H1 (cell line): ENCODE data around the gene CH25H. TPM values are rescaled to one million over a fixed set of nuclear protein-coding genes. Genes with fewer than 3 reads are reported as not detected.

Experiments used
- CTCF ChIA-PET: fragments of 300-600 bp; sonication (Branson Sonifier 250); formaldehyde crosslinking; loops from one replicate; lab custom pipeline; 2021; ENCODE audit not compliant: partially characterized antibody; lab: Charles Lee
- POLR2A ChIA-PET: fragments of 300-600 bp; sonication (Branson Sonifier 250); formaldehyde crosslinking; loops from one replicate; lab custom pipeline; 2021; ENCODE audit warnings: inconsistent platforms; ENCODE audit not compliant: partially characterized antibody; lab: Charles Lee
- DNase-seq, 2 experiments: peaks; one replicate each; pipeline versions ENCODE4 v3.0.0 to v3.0.0-alpha.2; 2010 to 2022; ENCODE audit warnings: low spot score in 2 of 2, low read depth in 1 of 2, mixed read lengths in 1 of 2
- FAIRE-seq: peaks from 2 replicates; lab custom pipeline; 2011; peaks lifted over from hg19 to GRCh38; lab: Jason Lieb, UNC
- H2AFZ ChIP-seq: 2 replicates; pipeline ENCODE4 v1.8.1; 2012; ENCODE audit warnings: low read length, inconsistent platforms
- H2AK5ac ChIP-seq: 2 replicates; pipeline ENCODE4 v1.6.1; 2013; ENCODE audit warnings: low read depth, low read length
- H2BK120ac ChIP-seq: replicated peaks from 2 replicates; pipeline ENCODE3; 2013; ENCODE audit warnings: low read depth, low read length, inconsistent platforms
- H2BK12ac ChIP-seq: 2 replicates; pipeline ENCODE4 v1.6.1; 2013; ENCODE audit warnings: low read depth, low read length
- H2BK15ac ChIP-seq: 2 replicates; pipeline ENCODE4 v1.6.1; 2013; ENCODE audit warnings: low read length
- H2BK20ac ChIP-seq: 2 replicates; pipeline ENCODE4 v1.6.1; 2013; ENCODE audit warnings: low read length
- H2BK5ac ChIP-seq: 2 replicates; pipeline ENCODE4 v1.6.1; 2013; ENCODE audit warnings: low read depth, low read length
- H3K14ac ChIP-seq: 2 replicates; pipeline ENCODE4 v1.6.1; 2013; ENCODE audit warnings: inconsistent platforms; ENCODE audit not compliant: insufficient read length
- H3K18ac ChIP-seq: 2 replicates; pipeline ENCODE4 v1.6.1; 2013; ENCODE audit warnings: low read length; ENCODE audit errors: extremely low read depth
- H3K23ac ChIP-seq: 2 replicates; pipeline ENCODE4 v1.6.1; 2013; ENCODE audit warnings: inconsistent platforms; ENCODE audit not compliant: insufficient read length
- H3K23me2 ChIP-seq: 2 replicates; pipeline ENCODE4 v1.6.1; 2013; ENCODE audit warnings: low read depth, low read length
- H3K27ac ChIP-seq: 2 replicates; pipeline ENCODE4 v1.6.1; 2011; ENCODE audit warnings: low read depth, low read length, inconsistent platforms
- H3K27me3 ChIP-seq, 4 experiments: replicated peaks in 1 of 4; 1 replicate in 1 of 4; 2 replicates in 3 of 4; pipeline versions ENCODE4 v1.6.1 to v1.8.1; 2011 to 2013; ENCODE audit warnings: low read length in 3 of 4, mild to moderate bottlenecking in 3 of 4, inconsistent platforms in 2 of 4, mixed read lengths in 2 of 4, moderate library complexity in 1 of 4; ENCODE audit not compliant: control insufficient read depth in 3 of 4, insufficient read depth in 3 of 4; ENCODE audit errors: extremely low read depth in 1 of 4
- H3K36me3 ChIP-seq, 4 experiments: 2 replicates each; pipeline versions ENCODE4 v1.6.1 to v1.8.1; 2011 to 2013; ENCODE audit warnings: mild to moderate bottlenecking in 4 of 4, low read length in 3 of 4, moderate library complexity in 2 of 4, control low read depth in 1 of 4, inconsistent platforms in 1 of 4; ENCODE audit not compliant: insufficient read depth in 4 of 4, control insufficient read depth in 2 of 4
- H3K4ac ChIP-seq: replicated peaks from 2 replicates; pipeline ENCODE3; 2013; ENCODE audit warnings: low read length, low read depth, mixed read lengths, inconsistent platforms; ENCODE audit not compliant: insufficient read length
- H3K4me1 ChIP-seq, 4 experiments: replicated peaks in 1 of 4; 1 replicate in 1 of 4; 2 replicates in 3 of 4; pipeline versions ENCODE4 v1.6.1 to v1.8.1; 2011 to 2013; ENCODE audit warnings: low read length in 3 of 4, inconsistent platforms in 2 of 4, mixed read lengths in 1 of 4; ENCODE audit not compliant: insufficient read depth in 4 of 4, control insufficient read depth in 3 of 4
- H3K4me2 ChIP-seq, 2 experiments: 2 replicates each; pipeline versions ENCODE4 v1.6.1 to v1.8.1; 2011 to 2013; ENCODE audit warnings: low read depth in 2 of 2, low read length in 2 of 2, control low read depth in 1 of 2, inconsistent platforms in 1 of 2, mild to moderate bottlenecking in 1 of 2; ENCODE audit not compliant: insufficient read depth in 1 of 2
- H3K4me3 ChIP-seq, 4 experiments: fragments of 200-600, 300-600 bp in 1 of 4; sonication (generic), shearing (Covaris generic), sonication (Bioruptor Twin) in 1 of 4; 2 replicates each; pipeline versions ENCODE4 v1.5.1 to v1.8.1; 2011 to 2016; ENCODE audit warnings: low read length in 4 of 4, low read depth in 3 of 4, control low read depth in 2 of 4, inconsistent platforms in 2 of 4, mild to moderate bottlenecking in 2 of 4, mixed read lengths in 1 of 4, moderate library complexity in 1 of 4; ENCODE audit not compliant: insufficient read depth in 2 of 4; ENCODE audit errors: extremely low read depth in 1 of 4
- H3K56ac ChIP-seq: replicated peaks from 2 replicates; pipeline ENCODE3; 2013; ENCODE audit warnings: low read depth, mild to moderate bottlenecking, mixed read lengths, low read length, inconsistent platforms; ENCODE audit not compliant: insufficient read length
- H3K79me1 ChIP-seq: 2 replicates; pipeline ENCODE4 v1.6.1; 2013; ENCODE audit warnings: low read depth, low read length, control low read depth
- H3K79me2 ChIP-seq, 2 experiments: 2 replicates each; pipeline versions ENCODE4 v1.6.1 to v1.8.1; 2012 to 2013; ENCODE audit warnings: low read length in 2 of 2, mild to moderate bottlenecking in 2 of 2, inconsistent platforms in 1 of 2; ENCODE audit not compliant: insufficient read depth in 2 of 2, control insufficient read depth in 1 of 2
- H3K9ac ChIP-seq, 4 experiments: replicated peaks in 1 of 4; 1 replicate in 1 of 4; 2 replicates in 3 of 4; pipeline versions ENCODE4 v1.6.1 to v1.8.1; 2011 to 2013; ENCODE audit warnings: low read depth in 3 of 4, low read length in 3 of 4, control low read depth in 2 of 4, mild to moderate bottlenecking in 2 of 4, moderate library complexity in 2 of 4, inconsistent platforms in 1 of 4; ENCODE audit errors: extremely low read depth in 1 of 4
- H3K9me3 ChIP-seq, 2 experiments: 2 replicates each; pipeline versions ENCODE4 v1.6.1 to v1.8.1; 2012 to 2013; ENCODE audit warnings: mild to moderate bottlenecking in 2 of 2, moderate library complexity in 2 of 2, control low read depth in 1 of 2, inconsistent platforms in 1 of 2, low read depth in 1 of 2, low read length in 1 of 2, mixed read lengths in 1 of 2; ENCODE audit not compliant: insufficient read depth in 2 of 2
- H4K20me1 ChIP-seq, 2 experiments: replicated peaks in 1 of 2; 2 replicates each; pipeline versions ENCODE3 to v1.8.1; 2011 to 2013; ENCODE audit warnings: inconsistent platforms in 2 of 2, low read length in 2 of 2, mild to moderate bottlenecking in 1 of 2; ENCODE audit not compliant: insufficient read depth in 2 of 2, control insufficient read depth in 1 of 2
- H4K5ac ChIP-seq: 2 replicates; pipeline ENCODE4 v1.6.1; 2013; ENCODE audit warnings: low read length, low read depth, mixed read lengths, inconsistent platforms; ENCODE audit not compliant: insufficient read length
- H4K8ac ChIP-seq: 2 replicates; pipeline ENCODE4 v1.8.0; 2013; ENCODE audit warnings: mild to moderate bottlenecking, moderate library complexity, low read length, inconsistent platforms; ENCODE audit not compliant: insufficient read depth; ENCODE audit errors: extremely low read depth
- H4K91ac ChIP-seq: replicated peaks from 2 replicates; pipeline ENCODE3; 2013; ENCODE audit warnings: low read length, mixed read lengths, inconsistent platforms; ENCODE audit not compliant: insufficient read length
- BCL11A ChIP-seq, 2 experiments: IDR thresholded peaks; one replicate each; pipeline ENCODE4 v1.6.1; 2011; ENCODE audit warnings: low read depth in 2 of 2, low read length in 2 of 2, mild to moderate bottlenecking in 2 of 2
- BRCA1 ChIP-seq: IDR thresholded peaks from 2 replicates; pipeline ENCODE4 v1.6.1; 2012; ENCODE audit warnings: low read depth, low read length, improper control_type of control experiment
- CTBP2 ChIP-seq: IDR thresholded peaks from 2 replicates; pipeline ENCODE4 v1.7.0; 2011; ENCODE audit warnings: borderline replicate concordance, mild to moderate bottlenecking, moderate library complexity, mixed read lengths, low read length; ENCODE audit not compliant: insufficient read depth, insufficient read length
- CTCF ChIP-seq, 3 experiments: IDR thresholded peaks; 1 replicate in 2 of 3; 2 replicates in 1 of 3; pipeline versions ENCODE4 v1.5.1 to v1.6.1; 2011; ENCODE audit warnings: low read length in 3 of 3, mild to moderate bottlenecking in 3 of 3, inconsistent platforms in 2 of 3, low read depth in 1 of 3, moderate library complexity in 1 of 3; ENCODE audit not compliant: insufficient read depth in 1 of 3; ENCODE audit errors: control extremely low read depth in 1 of 3
- MAX ChIP-seq: IDR thresholded peaks from 2 replicates; pipeline ENCODE4 v1.6.1; 2012; ENCODE audit warnings: inconsistent platforms
- RAD21 ChIP-seq, 2 experiments: IDR thresholded peaks in 1 of 2; conservative IDR thresholded peaks in 1 of 2; 2 replicates each; pipeline ENCODE4 v1.6.1; 2011; ENCODE audit warnings: low read depth in 2 of 2, low read length in 2 of 2, improper control_type of control experiment in 1 of 2, inconsistent platforms in 1 of 2, mild to moderate bottlenecking in 1 of 2, moderate library complexity in 1 of 2
- RXRA ChIP-seq: IDR thresholded peaks from 2 replicates; pipeline ENCODE4 v1.6.1; 2011; ENCODE audit warnings: low read depth, mild to moderate bottlenecking, low read length, moderate library complexity; ENCODE audit not compliant: insufficient read depth
- SIN3A ChIP-seq, 2 experiments: IDR thresholded peaks in 1 of 2; conservative IDR thresholded peaks in 1 of 2; 2 replicates each; pipeline ENCODE4 v1.6.1; 2011 to 2012; ENCODE audit warnings: low read length in 2 of 2, improper control_type of control experiment in 1 of 2, low read depth in 1 of 2, mild to moderate bottlenecking in 1 of 2
- WGBS, 2 experiments: shearing (Covaris generic) in 1 of 2; methylation state at CpG; one replicate each; pipeline versions ENCODE4 v1.1.6 to v1.1.7; 2013 to 2015; ENCODE audit warnings: low lambda C conversion rate in 2 of 2, mixed read lengths in 2 of 2, inconsistent platforms in 1 of 2, low coverage in 1 of 2, missing lambda C conversion rate in 1 of 2; ENCODE audit not compliant: insufficient replicate concordance in 2 of 2, insufficient coverage in 1 of 2, insufficient read length in 1 of 2; ENCODE audit errors: extremely low coverage in 1 of 2, missing lambda C conversion rate in 1 of 2; 5-methylcytosine and 5-hydroxymethylcytosine counted together
- polyA plus RNA-seq, 7 experiments: library from polyadenylated mRNA; depleted of rRNA in 3 of 7; stranded (reverse) in 5 of 7; unstranded in 2 of 7; fragments of >200 nt in 5 of 7; fragments of 200-250 nt in 2 of 7; gene quantifications; 1 replicate in 5 of 7; 2 replicates in 1 of 7; 4 replicates in 1 of 7; pipeline versions ENCODE4 v1.2.1 to v1.2.3, GENCODE V29; 2011 to 2013; ENCODE audit warnings: missing spikeins in 2 of 7, mixed read lengths in 2 of 7
- total RNA-seq: library from RNA; stranded (reverse); fragmentation: NEBNext Ultra II Directional; extraction: Animal tissue kit (Norgen Biotek cat#: 25700); gene quantifications from 2 replicates; pipeline ENCODE4 v1.2.1, GENCODE V29; 2021

Gene CH25H
- total and polyA plus RNA-seq, 2 of the 8 experiments (the other 6 are each of a cell fraction or from before 2014, with no cell fraction given), result 0.56 to 1.3 TPM

GRCh38 chr10:89215511-89215910, 8.4 kb upstream of the CH25H start:
- ChIA-PET POLR2A (no interaction called here), CTCF (interaction anchor here (0.6 to 4.2 kb wide), 25 partner anchors 8 to 380 kb away, joined by 3 to 100 read pairs (median 5); partner anchors contain the start of genes CH25H and IFIT1)
- no peak overlapping the region for H3K27ac ChIP-seq
- H3K79me1 ChIP-seq, result no peaks in the 10 kb centered on the region
- no peak overlapping the region for H2AK5ac ChIP-seq
- H2BK5ac ChIP-seq, result no peak overlapping the region
- no peak for FAIRE-seq
- no peak overlapping the region for H3K14ac ChIP-seq
- H4K20me1 ChIP-seq, result no peaks in the 10 kb centered on the region
- no peak overlapping the region for H2BK120ac ChIP-seq
- no peak overlapping the region for H4K8ac ChIP-seq
- WGBS, 2 experiments, result 88% methylated on average over 1 of the region's 1 CpG; no CpG with 5 or more reads in 1 of the 2 experiments
- peaks cover 0 to 5% (median 0%) of the 10 kb centered on the region in 4 experiments; a peak in 2 of 7 replicates for H3K4me1 ChIP-seq
- H4K91ac ChIP-seq, result no peak overlapping the region
- H3K36me3 ChIP-seq, result no peaks in the 10 kb centered on the region
- no peak overlapping the region for H3K23ac ChIP-seq
- no peaks in the 10 kb centered on the region for H3K9me3 ChIP-seq
- no peak overlapping the region for H3K18ac ChIP-seq
- no peak overlapping the region for H2BK20ac ChIP-seq
- no peak overlapping the region for H3K9ac ChIP-seq
- no peak for DNase-seq
- H2BK12ac ChIP-seq, result no peak overlapping the region
- H2AFZ ChIP-seq, result no peak overlapping the region
- no peak overlapping the region for H3K56ac ChIP-seq
- H3K79me2 ChIP-seq, result no peaks in the 10 kb centered on the region
- H3K23me2 ChIP-seq, result no peaks in the 10 kb centered on the region
- H3K4me3 ChIP-seq, result no peak overlapping the region
- no peak overlapping the region for H3K4me2 ChIP-seq
- H2BK15ac ChIP-seq, result no peak overlapping the region
- H4K5ac ChIP-seq, result no peak overlapping the region
- no peaks in the 10 kb centered on the region for H3K27me3 ChIP-seq
- no peak overlapping the region for H3K4ac ChIP-seq
- TF ChIP-seq SIN3A (conservative IDR thresholded peaks at IDR 0.05 in 1 of 2, IDR thresholded peaks at IDR 0.05 in 1 of 2; ENCODE audit: low read depth in 1 of 2, low read length in 2 of 2), result no peak
- no peak for TF ChIP-seq CTCF (IDR thresholded peaks at IDR 0.05; ENCODE audit: control extremely low read depth in 1 of 3, insufficient read depth in 1 of 3, low read depth in 1 of 3, low read length in 3 of 3)
- TF ChIP-seq RAD21 (IDR thresholded peaks at IDR 0.05 in 1 of 2, conservative IDR thresholded peaks at IDR 0.05 in 1 of 2; ENCODE audit: low read depth in 2 of 2, low read length in 2 of 2), result no peak
- TF ChIP-seq BRCA1, result no peak
- no peak for TF ChIP-seq CTBP2
- no peak for TF ChIP-seq MAX
- TF ChIP-seq BCL11A (IDR thresholded peaks at IDR 0.05; ENCODE audit: low read depth in 2 of 2, low read length in 2 of 2), result no peak
- no peak for TF ChIP-seq RXRA
